Neural cell (in vitro differentiated cells): Measurements from ENCODE around the gene FAM171A1.

Source experiments
- CTCF ChIP-seq: fragments of 450-650 bp; IDR thresholded peaks from 2 replicates; pipeline ENCODE4 v1.5.1; 2014; ENCODE audit warnings: antibody characterized with exemption, mild to moderate bottlenecking, moderate library complexity; ENCODE audit not compliant: poor library complexity, severe bottlenecking
- EP300 ChIP-seq: fragments of 450-650 bp; conservative IDR thresholded peaks from 2 replicates; pipeline ENCODE4 v1.6.1; 2014; ENCODE audit warnings: antibody characterized with exemption, mild to moderate bottlenecking, moderate library complexity; ENCODE audit not compliant: poor library complexity, severe bottlenecking
- POLR2AphosphoS5 ChIP-seq: IDR thresholded peaks from 2 replicates; pipeline ENCODE4 v1.6.1; 2012
- REST ChIP-seq: IDR thresholded peaks from 2 replicates; pipeline ENCODE4 v1.6.1; 2012; ENCODE audit warnings: borderline replicate concordance
- SMC3 ChIP-seq: fragments of 450-650 bp; conservative IDR thresholded peaks from 2 replicates; pipeline ENCODE4 v1.6.1; 2014; ENCODE audit warnings: antibody characterized with exemption, mild to moderate bottlenecking, moderate library complexity; ENCODE audit not compliant: poor library complexity

GRCh38 chr10:15314482-15315045, 56.5 kb downstream of the FAM171A1 start:
- TF ChIP-seq CTCF = no peak
- TF ChIP-seq EP300 = no peak
- TF ChIP-seq REST = no peak
- TF ChIP-seq SMC3 = no peak
- no peak for TF ChIP-seq POLR2AphosphoS5
